ENCODE data around the gene GLIS2. TPM values are rescaled to one million over a fixed set of nuclear protein-coding genes. Genes with fewer than 3 reads are reported as not detected.

GLIS2 gene
- total and polyA plus RNA-seq, 4 donors = 0.68 to 1.4 (median 1.1) TPM

DNA sequence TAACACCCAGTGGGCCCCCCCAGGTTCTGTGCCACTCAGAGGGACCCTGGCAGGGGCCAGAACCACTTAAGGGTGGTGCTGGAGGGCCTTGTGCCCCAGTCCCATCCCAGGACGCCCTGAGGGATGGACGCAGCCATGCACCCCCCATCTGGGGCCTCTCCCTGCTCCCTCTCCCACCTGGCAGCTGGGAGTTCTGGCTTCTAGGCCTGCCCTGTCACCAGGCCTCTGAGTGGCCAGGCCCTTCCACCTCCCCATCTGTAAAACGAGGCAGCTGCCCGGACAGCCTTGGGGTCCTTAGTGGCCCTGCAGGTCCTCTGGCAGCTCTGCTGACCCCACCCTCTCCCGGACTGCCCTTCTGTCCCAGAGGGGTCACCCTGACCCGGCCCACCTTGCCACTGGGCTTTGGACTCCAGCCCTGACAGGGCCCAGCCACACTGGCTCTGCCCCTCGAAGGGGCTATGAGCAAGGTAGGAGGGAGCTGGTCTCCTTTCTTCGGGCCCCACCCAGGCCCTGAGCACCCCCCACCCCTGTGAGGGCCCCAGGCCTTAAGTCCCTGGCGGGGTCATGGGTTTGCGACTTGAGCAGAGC is 22.9 kb downstream of the GLIS2 start:
- Histone ChIP-seq H3K27ac (ENCODE audit: low read depth in 1 of 2, low read length in 2 of 2) (no peak overlapping the region), H3K9me3 (ENCODE audit: control insufficient read depth in 4 of 4, low read length in 3 of 4) (no peaks in the 10 kb centered on the region), H3K4me3 (ENCODE audit: low read depth in 1 of 3, low read length in 3 of 3) (no peak overlapping the region), H3K9ac (ENCODE audit: low read depth in 1 of 2, low read length in 2 of 2) (no peak overlapping the region), H3K36me3 (ENCODE audit: control insufficient read depth in 4 of 4, insufficient read depth in 3 of 4, low read depth in 1 of 4, low read length in 3 of 4) (peaks cover 0 to 19% (median 12%) of the 10 kb centered on the region in 4 donors), H3K27me3 (ENCODE audit: control insufficient read depth in 4 of 4, insufficient read depth in 4 of 4, low read length in 3 of 4) (no peaks in the 10 kb centered on the region), H3K4me1 (ENCODE audit: control insufficient read depth in 4 of 4, insufficient read depth in 4 of 4, low read length in 3 of 4) (no peaks in the 10 kb centered on the region)
- no peak for DNase-seq (ENCODE audit: low spot score)
- 88% methylated on average over 10 of the region's 10 CpGs for WGBS
- TF ChIP-seq, protein P1, sequence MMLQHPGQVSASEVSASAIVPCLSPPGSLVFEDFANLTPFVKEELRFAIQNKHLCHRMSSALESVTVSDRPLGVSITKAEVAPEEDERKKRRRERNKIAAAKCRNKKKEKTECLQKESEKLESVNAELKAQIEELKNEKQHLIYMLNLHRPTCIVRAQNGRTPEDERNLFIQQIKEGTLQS (IDR thresholded peaks at IDR 0.05) = no peak
- no peak for TF ChIP-seq RAD21 (IDR thresholded peaks at IDR 0.05)
- TF ChIP-seq SP1 (IDR thresholded peaks at IDR 0.05) = no peak
- no peak for TF ChIP-seq HNF4G (IDR thresholded peaks at IDR 0.05)
- TF ChIP-seq TAF1 (conservative IDR thresholded peaks at IDR 0.05) = no peak
- TF ChIP-seq, protein P2, sequence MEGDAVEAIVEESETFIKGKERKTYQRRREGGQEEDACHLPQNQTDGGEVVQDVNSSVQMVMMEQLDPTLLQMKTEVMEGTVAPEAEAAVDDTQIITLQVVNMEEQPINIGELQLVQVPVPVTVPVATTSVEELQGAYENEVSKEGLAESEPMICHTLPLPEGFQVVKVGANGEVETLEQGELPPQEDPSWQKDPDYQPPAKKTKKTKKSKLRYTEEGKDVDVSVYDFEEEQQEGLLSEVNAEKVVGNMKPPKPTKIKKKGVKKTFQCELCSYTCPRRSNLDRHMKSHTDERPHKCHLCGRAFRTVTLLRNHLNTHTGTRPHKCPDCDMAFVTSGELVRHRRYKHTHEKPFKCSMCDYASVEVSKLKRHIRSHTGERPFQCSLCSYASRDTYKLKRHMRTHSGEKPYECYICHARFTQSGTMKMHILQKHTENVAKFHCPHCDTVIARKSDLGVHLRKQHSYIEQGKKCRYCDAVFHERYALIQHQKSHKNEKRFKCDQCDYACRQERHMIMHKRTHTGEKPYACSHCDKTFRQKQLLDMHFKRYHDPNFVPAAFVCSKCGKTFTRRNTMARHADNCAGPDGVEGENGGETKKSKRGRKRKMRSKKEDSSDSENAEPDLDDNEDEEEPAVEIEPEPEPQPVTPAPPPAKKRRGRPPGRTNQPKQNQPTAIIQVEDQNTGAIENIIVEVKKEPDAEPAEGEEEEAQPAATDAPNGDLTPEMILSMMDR (IDR thresholded peaks at IDR 0.05; ENCODE audit: low read depth, low read length, missing input control) = no peak

DNA sequence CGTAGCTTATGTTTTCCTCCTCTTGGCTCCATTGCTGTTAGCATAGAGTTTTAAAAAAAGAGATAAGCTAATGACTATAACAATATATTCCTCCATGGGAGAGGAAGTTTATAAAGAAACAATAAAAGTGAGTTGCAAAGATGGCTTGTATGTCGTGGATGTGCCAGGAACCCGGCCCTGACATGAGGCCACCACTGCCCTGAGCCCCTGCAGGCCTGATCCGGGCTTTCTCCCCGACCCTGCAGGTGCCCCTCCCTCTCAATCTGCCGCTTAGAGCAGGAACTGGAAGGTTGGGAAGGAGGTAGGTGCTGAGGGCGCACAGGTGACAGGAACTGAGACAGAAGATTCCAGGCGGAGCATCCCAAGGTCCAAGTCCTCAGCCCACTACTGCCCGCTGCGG is 23.6 kb downstream of the GLIS2 start:
- TF ChIP-seq RAD21 (IDR thresholded peaks at IDR 0.05) = no peak
- no peak for TF ChIP-seq NR2F2 (IDR thresholded peaks at IDR 0.05)
- TF ChIP-seq, protein P2 (IDR thresholded peaks at IDR 0.05; ENCODE audit: low read depth, low read length, missing input control) = no peak
- no peak for TF ChIP-seq RXRA (IDR thresholded peaks at IDR 0.05)
- TF ChIP-seq HNF4A (conservative IDR thresholded peaks at IDR 0.05) = no peak
- TF ChIP-seq GABPA (IDR thresholded peaks at IDR 0.05 in 1 of 2, conservative IDR thresholded peaks at IDR 0.05 in 1 of 2) = no peak
- no peak for TF ChIP-seq HNF4G (IDR thresholded peaks at IDR 0.05)
- TF ChIP-seq, protein P3, sequence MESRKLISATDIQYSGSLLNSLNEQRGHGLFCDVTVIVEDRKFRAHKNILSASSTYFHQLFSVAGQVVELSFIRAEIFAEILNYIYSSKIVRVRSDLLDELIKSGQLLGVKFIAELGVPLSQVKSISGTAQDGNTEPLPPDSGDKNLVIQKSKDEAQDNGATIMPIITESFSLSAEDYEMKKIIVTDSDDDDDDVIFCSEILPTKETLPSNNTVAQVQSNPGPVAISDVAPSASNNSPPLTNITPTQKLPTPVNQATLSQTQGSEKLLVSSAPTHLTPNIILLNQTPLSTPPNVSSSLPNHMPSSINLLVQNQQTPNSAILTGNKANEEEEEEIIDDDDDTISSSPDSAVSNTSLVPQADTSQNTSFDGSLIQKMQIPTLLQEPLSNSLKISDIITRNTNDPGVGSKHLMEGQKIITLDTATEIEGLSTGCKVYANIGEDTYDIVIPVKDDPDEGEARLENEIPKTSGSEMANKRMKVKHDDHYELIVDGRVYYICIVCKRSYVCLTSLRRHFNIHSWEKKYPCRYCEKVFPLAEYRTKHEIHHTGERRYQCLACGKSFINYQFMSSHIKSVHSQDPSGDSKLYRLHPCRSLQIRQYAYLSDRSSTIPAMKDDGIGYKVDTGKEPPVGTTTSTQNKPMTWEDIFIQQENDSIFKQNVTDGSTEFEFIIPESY (IDR thresholded peaks at IDR 0.05) = no peak
- TF ChIP-seq TAF1 (conservative IDR thresholded peaks at IDR 0.05) = no peak
- Histone ChIP-seq H3K9ac (ENCODE audit: low read depth in 1 of 2, low read length in 2 of 2) (no peak overlapping the region), H3K4me3 (ENCODE audit: low read depth in 1 of 3, low read length in 3 of 3) (no peak overlapping the region), H3K9me3 (ENCODE audit: control insufficient read depth in 4 of 4, low read length in 3 of 4) (no peaks in the 10 kb centered on the region), H3K4me1 (ENCODE audit: control insufficient read depth in 4 of 4, insufficient read depth in 4 of 4, low read length in 3 of 4) (no peaks in the 10 kb centered on the region), H3K36me3 (ENCODE audit: control insufficient read depth in 4 of 4, insufficient read depth in 3 of 4, low read depth in 1 of 4, low read length in 3 of 4) (peaks cover 0 to 19% (median 12%) of the 10 kb centered on the region in 4 donors), H3K27me3 (ENCODE audit: control insufficient read depth in 4 of 4, insufficient read depth in 4 of 4, low read length in 3 of 4) (no peaks in the 10 kb centered on the region), H3K27ac (ENCODE audit: low read depth in 1 of 2, low read length in 2 of 2) (no peak overlapping the region)
- WGBS = 85% methylated on average over 10 of the region's 10 CpGs
- no peak for DNase-seq (ENCODE audit: low spot score)

All from liver (tissue), 9 donors.